B cell (primary cell): Measurements from ENCODE around the gene RAB3D. TPM values are rescaled to one million over a fixed set of nuclear protein-coding genes. Genes with fewer than 3 reads are reported as not detected.

Experiments used
- ATAC-seq: fragments of 200-7000 bp; cut with Tn5 transposase; one replicate; pipeline ENCODE4 v1.10.0; 2021; ENCODE audit warnings: low read depth, mild to moderate bottlenecking, moderate number of reproducible peaks, moderate library complexity
- CTCF ChIA-PET: fragments of 350-600 bp; sonication (Branson Sonifier 250); formaldehyde crosslinking; loops from one replicate; lab custom pipeline; 2021; ENCODE audit warnings: antibody characterized with exemption, inconsistent platforms; lab: Charles Lee
- POLR2A ChIA-PET: fragments of 350-600 bp; sonication (Branson Sonifier 250); formaldehyde crosslinking; loops from one replicate; lab custom pipeline; 2021; ENCODE audit warnings: antibody characterized with exemption; lab: Charles Lee
- DNase-seq: peaks from one replicate; pipeline ENCODE4 v3.0.0; 2013
- H2AFZ ChIP-seq: 2 replicates; pipeline ENCODE4 v1.6.1; 2012; ENCODE audit warnings: mild to moderate bottlenecking, low read depth, low read length; ENCODE audit not compliant: insufficient read depth, poor library complexity, severe bottlenecking
- H3K27ac ChIP-seq, 2 donors: 1 replicate in 1 of 2; 2 replicates in 1 of 2; pipeline ENCODE4 v1.5.1; 2012 to 2013; ENCODE audit warnings: low read length in 2 of 2, mild to moderate bottlenecking in 2 of 2, moderate library complexity in 1 of 2
- H3K27me3 ChIP-seq, 4 experiments: fragments of 200-600 bp in 1 of 4; sonication (generic) in 1 of 4; replicated peaks in 1 of 4; 1 replicate in 2 of 4; 2 replicates in 2 of 4; pipeline versions ENCODE4 v1.6.1 to v1.7.0; 2013 to 2016; ENCODE audit warnings: low read length in 3 of 4, mild to moderate bottlenecking in 2 of 4, mixed read lengths in 1 of 4, moderate library complexity in 1 of 4; ENCODE audit not compliant: insufficient read depth in 4 of 4, control insufficient read depth in 3 of 4; ENCODE audit errors: control extremely low read depth in 1 of 4
- H3K36me3 ChIP-seq, 2 experiments: replicated peaks in 1 of 2; 1 replicate in 1 of 2; 2 replicates in 1 of 2; pipeline versions ENCODE4 v1.6.1 to v1.7.1; 2013; ENCODE audit warnings: low read length in 1 of 2; ENCODE audit not compliant: insufficient read depth in 2 of 2, control insufficient read depth in 1 of 2; ENCODE audit errors: control extremely low read depth in 1 of 2, extremely low read depth in 1 of 2
- H3K4me1 ChIP-seq, 2 donors: fragments of 200-600 bp in 1 of 2; sonication (generic) in 1 of 2; 1 replicate in 1 of 2; 2 replicates in 1 of 2; pipeline versions ENCODE4 v1.5.1 to v1.6.1; 2013 to 2017; ENCODE audit warnings: low read length in 2 of 2; ENCODE audit not compliant: control insufficient read depth in 2 of 2, insufficient read depth in 2 of 2
- H3K4me2 ChIP-seq: replicated peaks from 2 replicates; pipeline ENCODE3; 2012; ENCODE audit warnings: mild to moderate bottlenecking, low read depth, low read length; ENCODE audit not compliant: poor library complexity, severe bottlenecking
- H3K4me3 ChIP-seq, 5 experiments: fragments of 200-600 bp in 1 of 5; sonication (generic) in 1 of 5; 1 replicate in 3 of 5; 2 replicates in 2 of 5; pipeline versions ENCODE4 v1.5.1 to v1.7.0; 2011 to 2016; ENCODE audit warnings: low read length in 4 of 5, mild to moderate bottlenecking in 4 of 5, low read depth in 2 of 5, control low read depth in 1 of 5, moderate library complexity in 1 of 5; ENCODE audit not compliant: insufficient read depth in 1 of 5; ENCODE audit errors: control extremely low read depth in 1 of 5, extremely low read depth in 1 of 5
- H3K79me2 ChIP-seq: fragments of 200-600 bp; sonication (generic); one replicate; pipeline ENCODE4 v1.6.0; 2016; ENCODE audit warnings: low read length; ENCODE audit not compliant: control insufficient read depth, insufficient read depth
- H3K9ac ChIP-seq: fragments of 200-600 bp; sonication (generic); 2 replicates; pipeline ENCODE4 v1.6.1; 2017; ENCODE audit warnings: mild to moderate bottlenecking, low read length, moderate library complexity
- H3K9me3 ChIP-seq, 3 donors: one replicate each; pipeline versions ENCODE4 v1.6.1 to v1.7.1; 2013; ENCODE audit warnings: low read length in 2 of 3; ENCODE audit not compliant: control insufficient read depth in 2 of 3, insufficient read depth in 1 of 3; ENCODE audit errors: control extremely low read depth in 1 of 3
- H4K20me1 ChIP-seq: 2 replicates; pipeline ENCODE4 v1.6.0; 2012; ENCODE audit warnings: mild to moderate bottlenecking, low read length; ENCODE audit not compliant: insufficient read depth, control insufficient read depth, poor library complexity, severe bottlenecking
- H3K27ac Mint-ChIP-seq: one replicate; pipeline ENCODE4 v1.8.0; 2021; ENCODE audit warnings: mixed read lengths
- H3K27me3 Mint-ChIP-seq: one replicate; pipeline ENCODE4 v1.8.0; 2021; ENCODE audit warnings: mixed read lengths
- H3K4me1 Mint-ChIP-seq: one replicate; pipeline ENCODE4 v1.8.0; 2021; ENCODE audit warnings: mixed read lengths
- H3K4me3 Mint-ChIP-seq: one replicate; pipeline ENCODE4 v1.8.0; 2021; ENCODE audit warnings: mixed read lengths
- H3K9me3 Mint-ChIP-seq: one replicate; pipeline ENCODE4 v1.8.0; 2022; ENCODE audit warnings: mixed read lengths; ENCODE audit not compliant: insufficient read depth
- CTCF ChIP-seq: fragments of 200-600 bp; IDR thresholded peaks from one replicate; pipeline ENCODE4 v1.8.0; 2022; ENCODE audit warnings: antibody characterized with exemption, mild to moderate bottlenecking
- EZH2 ChIP-seq: IDR thresholded peaks from 2 replicates; pipeline ENCODE4 v1.6.1; 2012; ENCODE audit warnings: borderline replicate concordance, low read depth, mild to moderate bottlenecking, moderate library complexity, low read length; ENCODE audit not compliant: insufficient read depth, poor library complexity, severe bottlenecking
- WGBS: methylation state at CpG from one replicate; pipeline ENCODE4 v1.1.5; 2013; ENCODE audit warnings: missing lambda C conversion rate; ENCODE audit not compliant: insufficient coverage; 5-methylcytosine and 5-hydroxymethylcytosine counted together
- intact Hi-C: fragments of 100-400 bp; cut with micrococcal nuclease; formaldehyde crosslinking; loops from one replicate; pipeline ENCODE4 v1.10.0; 2022
- polyA plus RNA-seq: library from polyadenylated mRNA; depleted of rRNA; stranded (reverse); fragments of >200 nt; gene quantifications from 2 replicates; pipeline ENCODE4 v1.2.3, GENCODE V29; 2012
- total RNA-seq, 2 donors: library from RNA; stranded (reverse); fragments of 120-200 nt in 1 of 2; gene quantifications; 1 replicate in 1 of 2; 2 replicates in 1 of 2; pipeline versions ENCODE4 v1.2.3 to v1.2.4, GENCODE V29; 2013 to 2022

Gene RAB3D
- total and polyA plus RNA-seq, 2 donors (not counting 1 experiment from before 2014, with no cell fraction given): 5.3 to 8.9 TPM

GRCh38 chr19:11364935-11365334 is 25.5 kb upstream of the RAB3D start:
- no peak overlapping the region for H3K4me2 ChIP-seq
- no peaks in the 10 kb centered on the region for H3K9me3 ChIP-seq
- H3K4me3 Mint-ChIP-seq: no peak overlapping the region
- H3K9ac ChIP-seq: no peak overlapping the region
- H3K79me2 ChIP-seq: no peaks in the 10 kb centered on the region
- ChIA-PET CTCF (no interaction called here), POLR2A (no interaction called here)
- H3K4me1 ChIP-seq: no peaks in the 10 kb centered on the region
- intact Hi-C loops: no loop called here
- H3K27ac ChIP-seq: no peak overlapping the region
- H3K9me3 Mint-ChIP-seq: no peaks in the 10 kb centered on the region
- no peak for ATAC-seq
- H2AFZ ChIP-seq: no peak overlapping the region
- H3K27me3 Mint-ChIP-seq: no peaks in the 10 kb centered on the region
- no peaks in the 10 kb centered on the region for H3K27me3 ChIP-seq
- no peaks in the 10 kb centered on the region for H3K4me1 Mint-ChIP-seq
- H3K27ac Mint-ChIP-seq: no peak overlapping the region
- no peak for TF ChIP-seq CTCF
- TF ChIP-seq EZH2: no peak
- no peak overlapping the region for H3K4me3 ChIP-seq
- WGBS: no CpG with 5 or more reads among the region's 5 CpGs
- DNase-seq: no peak
- H4K20me1 ChIP-seq: no peaks in the 10 kb centered on the region
- H3K36me3 ChIP-seq: peaks cover 0 to 24% of the 10 kb centered on the region in 2 experiments

- DNase-seq (no peak), ATAC-seq (no peak)
- no peak overlapping the region for H3K27ac Mint-ChIP-seq
- WGBS: 94% methylated on average over 25 of the region's 28 CpGs
- intact Hi-C loops: no loop called here
- Histone ChIP-seq H3K27ac (no peak overlapping the region), H4K20me1 (no peaks in the 10 kb centered on the region), H3K4me3 (no peak overlapping the region), H2AFZ (no peak overlapping the region), H3K4me2 (no peak overlapping the region), H3K9ac (no peak overlapping the region), H3K27me3 (no peaks in the 10 kb centered on the region), H3K79me2 (no peaks in the 10 kb centered on the region), H3K4me1 (no peaks in the 10 kb centered on the region), H3K9me3 (no peaks in the 10 kb centered on the region), H3K36me3 (peaks cover 0 to 21% of the 10 kb centered on the region in 2 experiments)
- H3K4me1 Mint-ChIP-seq: no peaks in the 10 kb centered on the region
- POLR2A ChIA-PET: no interaction called here
- no peaks in the 10 kb centered on the region for H3K27me3 Mint-ChIP-seq
- no peaks in the 10 kb centered on the region for H3K9me3 Mint-ChIP-seq
- CTCF ChIA-PET: interaction anchor here (1.5 kb wide), 1 partner anchor 26 kb away, joined by 3 read pairs; no protein-coding TSS in a partner anchor
- no peak for TF ChIP-seq CTCF
- TF ChIP-seq EZH2: no peak
- no peak overlapping the region for H3K4me3 Mint-ChIP-seq
Observed at GRCh38 chr19:11364296-11364904, 24.9 kb upstream of the RAB3D start.
